Keratinocyte (primary cell): ENCODE results near the gene SF3B6. TPM values are rescaled to one million over a fixed set of nuclear protein-coding genes. Genes with fewer than 3 reads are reported as not detected.
A peak's percentile ranks its signal among the peaks of the same experiment; 100 is the strongest.

Experiments
- DNase-seq: peaks from one replicate; pipeline ENCODE4 v3.0.0-alpha.2; 2011; ENCODE audit warnings: low read depth, missing footprints, low spot score
- FAIRE-seq: peaks from 2 replicates; lab custom pipeline; 2011; peaks lifted over from hg19 to GRCh38; lab: Jason Lieb, UNC
- H2AFZ ChIP-seq: 2 replicates; pipeline ENCODE4 v1.6.0; 2012; ENCODE audit warnings: low read length, control low read depth, inconsistent platforms; ENCODE audit not compliant: control insufficient read depth
- H3K27ac ChIP-seq: 2 replicates; pipeline ENCODE4 v1.5.1; 2011; ENCODE audit warnings: low read length; ENCODE audit not compliant: control insufficient read depth, insufficient read depth
- H3K27me3 ChIP-seq: 3 replicates; pipeline ENCODE4 v1.6.0; 2011; ENCODE audit warnings: low read length; ENCODE audit not compliant: control insufficient read depth, insufficient read depth; ENCODE audit errors: extremely low read depth
- H3K36me3 ChIP-seq, 2 experiments: 2 replicates in 1 of 2; 3 replicates in 1 of 2; pipeline ENCODE4 v1.5.1; 2011; ENCODE audit warnings: low read length in 2 of 2, mild to moderate bottlenecking in 1 of 2; ENCODE audit not compliant: control insufficient read depth in 2 of 2, insufficient read depth in 2 of 2; ENCODE audit errors: extremely low read depth in 1 of 2
- H3K4me1 ChIP-seq: 3 replicates; pipeline ENCODE4 v1.5.1; 2011; ENCODE audit warnings: low read length; ENCODE audit not compliant: control insufficient read depth, insufficient read depth; ENCODE audit errors: extremely low read depth
- H3K4me2 ChIP-seq: 3 replicates; pipeline ENCODE4 v1.6.0; 2011; ENCODE audit warnings: low read depth, low read length; ENCODE audit not compliant: control insufficient read depth, insufficient read depth; ENCODE audit errors: extremely low read depth
- H3K4me3 ChIP-seq, 3 experiments: fragments of 200-600 bp in 1 of 3; sonication (generic) in 1 of 3; 2 replicates in 2 of 3; 3 replicates in 1 of 3; pipeline ENCODE4 v1.5.1; 2011 to 2016; ENCODE audit warnings: low read length in 3 of 3, mild to moderate bottlenecking in 3 of 3, control low read depth in 2 of 3, inconsistent platforms in 1 of 3, low read depth in 1 of 3, mixed read lengths in 1 of 3, mixed run types in 1 of 3, moderate library complexity in 1 of 3; ENCODE audit not compliant: control insufficient read depth in 2 of 3, insufficient read depth in 2 of 3; ENCODE audit errors: extremely low read depth in 1 of 3
- H3K79me2 ChIP-seq: 2 replicates; pipeline ENCODE4 v1.6.0; 2012; ENCODE audit warnings: low read length; ENCODE audit not compliant: control insufficient read depth, insufficient read depth
- H3K9ac ChIP-seq: 3 replicates; pipeline ENCODE4 v1.6.0; 2011; ENCODE audit warnings: low read length; ENCODE audit not compliant: control insufficient read depth, insufficient read depth; ENCODE audit errors: extremely low read depth
- H3K9me1 ChIP-seq: 3 replicates; pipeline ENCODE4 v1.6.0; 2011; ENCODE audit warnings: low read length; ENCODE audit not compliant: control insufficient read depth, insufficient read depth; ENCODE audit errors: extremely low read depth
- H3K9me3 ChIP-seq: 2 replicates; pipeline ENCODE4 v1.5.1; 2012; ENCODE audit warnings: low read depth, low read length; ENCODE audit not compliant: control insufficient read depth
- H4K20me1 ChIP-seq: 3 replicates; pipeline ENCODE4 v1.6.0; 2011; ENCODE audit warnings: low read length; ENCODE audit not compliant: control insufficient read depth, insufficient read depth; ENCODE audit errors: extremely low read depth
- CTCF ChIP-seq, 3 experiments: IDR thresholded peaks in 1 of 3; conservative IDR thresholded peaks in 1 of 3; optimal IDR thresholded peaks in 1 of 3; 2 replicates in 2 of 3; 3 replicates in 1 of 3; pipeline versions ENCODE3 to v1.5.1; 2011; ENCODE audit warnings: low read length in 3 of 3, mild to moderate bottlenecking in 3 of 3, moderate library complexity in 2 of 3, control low read depth in 1 of 3, inconsistent platforms in 1 of 3; ENCODE audit not compliant: insufficient read depth in 2 of 3; ENCODE audit errors: extremely low read depth in 1 of 3
- EZH2 ChIP-seq: IDR thresholded peaks from one replicate; pipeline ENCODE4 v1.6.1; 2012; ENCODE audit warnings: inconsistent platforms, mild to moderate bottlenecking, low read length, moderate library complexity
- dilution Hi-C: fragments of 300-500 bp; cut with MboI; formaldehyde crosslinking; loops from one replicate; pipeline ENCODE4 v1.7.0; 2020; ENCODE audit warnings: low sequenced_read_pairs; ENCODE audit not compliant: extremely low pct_ligation_motif_present
- polyA plus RNA-seq, 5 experiments: library from polyadenylated mRNA; depleted of rRNA in 3 of 5; stranded (reverse) in 3 of 5; stranded (forward) in 1 of 5; unstranded in 1 of 5; fragments of >200 nt; gene quantifications; 1 replicate in 1 of 5; 2 replicates in 3 of 5; 3 replicates in 1 of 5; pipeline versions ENCODE4 v1.2.1 to v1.2.3, GENCODE V29; 2011 to 2012; ENCODE audit warnings: missing spikeins in 2 of 5, low read depth in 1 of 5, low replicate concordance in 1 of 5

The SF3B6 gene
- polyA plus RNA-seq, 1 donor (not counting 4 experiments of a cell fraction or from before 2014, with no cell fraction given), result 347 TPM

- DNase-seq (no peak), FAIRE-seq (no peak)
- H3K9ac ChIP-seq, result peak overlapping the region; percentile 91
- H3K79me2 ChIP-seq, result peaks cover 33% of the 10 kb centered on the region
- no peaks in the 10 kb centered on the region for H4K20me1 ChIP-seq
- H3K4me3 ChIP-seq, result peak overlapping the region; percentile 53 to 84 (median 82)
- peaks cover 9 to 15% of the 10 kb centered on the region in 2 experiments for H3K36me3 ChIP-seq
- peak overlapping the region; percentile 64 for H2AFZ ChIP-seq
- no peaks in the 10 kb centered on the region for H3K9me1 ChIP-seq
- H3K27me3 ChIP-seq, result no peaks in the 10 kb centered on the region
- H3K4me2 ChIP-seq, result peak overlapping the region; percentile 74
- dilution Hi-C loops, result no loop called here
- peaks cover 9% of the 10 kb centered on the region for H3K4me1 ChIP-seq
- H3K27ac ChIP-seq, result peak overlapping the region; percentile 93
- no peak for TF ChIP-seq EZH2
- TF ChIP-seq CTCF (optimal IDR thresholded peaks at IDR 0.05 in 1 of 3, IDR thresholded peaks at IDR 0.05 in 1 of 3, conservative IDR thresholded peaks at IDR 0.05 in 1 of 3; ENCODE audit: extremely low read depth in 1 of 3, insufficient read depth in 2 of 3, low read length in 3 of 3), result no peak
- no peaks in the 10 kb centered on the region for H3K9me3 ChIP-seq
Observed at GRCh38 chr2:24076849-24077534, 866 bp upstream of the SF3B6 start.

- peaks cover 4% of the 10 kb centered on the region for H4K20me1 ChIP-seq
- no peaks in the 10 kb centered on the region for H3K27me3 ChIP-seq
- peak overlapping the region; percentile 60 for H3K4me2 ChIP-seq
- TF ChIP-seq CTCF (optimal IDR thresholded peaks at IDR 0.05 in 1 of 3, IDR thresholded peaks at IDR 0.05 in 1 of 3, conservative IDR thresholded peaks at IDR 0.05 in 1 of 3; ENCODE audit: extremely low read depth in 1 of 3, insufficient read depth in 2 of 3, low read length in 3 of 3) (no peak), EZH2 (no peak)
- no peaks in the 10 kb centered on the region for H3K9me1 ChIP-seq
- peak overlapping the region; percentile 77 for H3K27ac ChIP-seq
- DNase-seq (no peak), FAIRE-seq (no peak)
- peak overlapping the region; percentile 67 to 82 (median 74) for H3K4me3 ChIP-seq
- H3K4me1 ChIP-seq, result peaks cover 7% of the 10 kb centered on the region
- peak overlapping the region; percentile 93 for H3K9ac ChIP-seq
- peaks cover 6 to 12% of the 10 kb centered on the region in 2 experiments for H3K36me3 ChIP-seq
- no peaks in the 10 kb centered on the region for H3K9me3 ChIP-seq
- peaks cover 45% of the 10 kb centered on the region for H3K79me2 ChIP-seq
- dilution Hi-C loops, result no loop called here
- H2AFZ ChIP-seq, result no peak overlapping the region
Observed at GRCh38 chr2:24075259-24075658, 867 bp downstream of the SF3B6 start.
